ENCODE results near the gene FGD6.
"Not testable (repeated sequence)": the region's sequence is repeated elsewhere in the genome, so short reads cannot be mapped to it uniquely, and the experiment has no call there.

Gene FGD6

GRCh38 chr12:95173392-95174251, 43.6 kb downstream of the FGD6 start:
- DNase-seq, result peak; percentile 16

GRCh38 chr12:95169368-95169767, 47.9 kb downstream of the FGD6 start:
- DNase-seq, result no peak

- no peak for DNase-seq
Observed at GRCh38 chr12:95168746-95169145, 48.5 kb downstream of the FGD6 start.

GRCh38 chr12:95164656-95165055, 52.6 kb downstream of the FGD6 start:
- DNase-seq, result no peak

DNA sequence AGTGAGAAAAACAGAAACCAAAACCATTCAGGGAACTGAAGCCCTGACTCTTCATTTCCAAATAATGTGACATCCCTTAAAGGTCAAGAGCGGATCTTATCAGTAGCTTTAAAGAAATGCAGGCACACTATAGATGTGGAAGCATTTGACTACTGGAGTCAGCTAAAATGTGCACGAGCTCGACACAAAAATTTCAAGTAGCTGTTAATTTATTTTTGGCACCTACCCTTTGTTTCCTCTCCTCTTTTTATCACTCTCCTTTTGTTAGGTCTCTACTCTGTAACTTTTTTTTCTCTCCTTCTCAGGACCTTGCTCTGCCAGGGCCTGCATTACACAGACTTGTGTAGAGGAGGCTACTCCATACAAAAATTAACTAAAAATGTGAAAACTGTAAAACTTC, 58.3 kb downstream of the FGD6 start:
- no peak for DNase-seq

DNA sequence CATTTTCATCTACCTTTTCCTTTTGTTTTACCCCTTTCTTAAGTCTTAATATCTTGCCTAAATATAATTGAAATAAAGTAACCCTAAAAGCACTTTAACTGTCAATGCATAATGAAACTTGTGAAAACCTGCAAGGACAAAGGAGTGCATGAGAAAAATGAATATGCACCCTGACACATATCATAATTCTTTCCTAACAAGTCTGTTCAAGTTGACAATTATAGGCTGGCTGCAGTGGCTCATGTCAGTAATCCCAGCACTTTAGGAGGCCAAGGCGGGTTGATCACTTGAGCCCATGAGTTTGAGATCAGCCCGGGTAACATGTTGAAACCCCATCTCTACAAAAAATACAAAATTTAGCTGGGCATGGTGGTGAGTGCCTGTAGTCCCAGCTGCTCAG, 65.4 kb downstream of the FGD6 start:
- no peak for DNase-seq

DNA sequence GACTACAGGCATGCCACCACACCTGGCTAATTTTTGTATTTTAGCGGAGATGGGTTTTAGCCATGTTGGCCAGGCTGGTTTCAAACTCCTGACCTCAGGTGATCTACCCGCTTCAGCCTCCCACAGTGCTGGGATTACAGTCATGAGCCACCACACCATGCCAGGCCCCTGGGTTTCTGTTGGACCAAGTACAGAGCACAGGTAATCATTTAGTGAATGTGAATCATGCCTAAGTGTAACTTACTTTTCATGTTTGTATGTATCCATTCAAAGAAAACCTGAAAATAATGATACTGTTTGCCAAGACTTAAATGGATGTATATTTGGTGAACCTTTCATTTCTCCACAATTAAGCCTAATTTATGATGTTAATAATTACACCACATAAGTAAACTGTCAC, 65.9 kb downstream of the FGD6 start:
- DNase-seq, result no peak

DNA sequence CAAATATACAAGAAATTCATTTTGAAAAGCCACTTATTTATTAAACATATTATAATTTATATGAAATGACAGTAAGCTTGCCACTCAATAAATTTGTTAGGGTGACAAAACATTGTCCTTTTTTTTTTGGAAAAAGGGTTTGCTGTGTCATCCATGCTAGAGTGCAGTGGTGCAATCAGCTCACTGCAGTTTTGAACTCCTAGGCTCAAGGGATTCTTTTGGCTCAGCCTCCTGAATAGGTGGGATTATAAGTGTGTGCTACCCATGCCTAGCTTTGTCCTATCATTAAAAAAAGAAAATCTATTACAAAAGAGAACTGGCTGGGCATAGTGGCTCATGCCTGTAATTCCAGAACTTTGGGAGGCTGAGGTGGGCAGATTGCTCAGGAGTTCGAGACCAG, 66.8 kb downstream of the FGD6 start:
- no peak for DNase-seq

GRCh38 chr12:95147866-95148265, 69.4 kb downstream of the FGD6 start:
- DNase-seq, result no peak

DNA sequence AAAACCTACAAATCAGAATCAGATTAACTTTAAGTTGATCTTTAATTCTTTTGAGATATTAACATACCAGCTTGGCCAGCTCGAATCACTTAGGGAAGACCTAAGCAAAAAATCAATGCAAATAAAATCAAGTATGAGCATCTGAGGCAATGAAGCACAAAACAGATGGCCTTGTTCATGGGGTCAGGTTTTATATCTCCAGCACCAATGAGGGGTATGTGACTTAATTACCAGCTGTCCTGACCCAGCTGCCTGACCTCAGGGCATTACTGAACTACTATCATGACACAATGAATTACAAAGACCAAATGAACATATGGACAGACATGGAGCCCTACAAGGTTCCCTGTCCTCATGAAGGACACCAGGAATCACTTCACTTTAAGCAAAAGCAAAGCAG, 70.5 kb downstream of the FGD6 start:
- DNase-seq, result peak; percentile 78

DNA sequence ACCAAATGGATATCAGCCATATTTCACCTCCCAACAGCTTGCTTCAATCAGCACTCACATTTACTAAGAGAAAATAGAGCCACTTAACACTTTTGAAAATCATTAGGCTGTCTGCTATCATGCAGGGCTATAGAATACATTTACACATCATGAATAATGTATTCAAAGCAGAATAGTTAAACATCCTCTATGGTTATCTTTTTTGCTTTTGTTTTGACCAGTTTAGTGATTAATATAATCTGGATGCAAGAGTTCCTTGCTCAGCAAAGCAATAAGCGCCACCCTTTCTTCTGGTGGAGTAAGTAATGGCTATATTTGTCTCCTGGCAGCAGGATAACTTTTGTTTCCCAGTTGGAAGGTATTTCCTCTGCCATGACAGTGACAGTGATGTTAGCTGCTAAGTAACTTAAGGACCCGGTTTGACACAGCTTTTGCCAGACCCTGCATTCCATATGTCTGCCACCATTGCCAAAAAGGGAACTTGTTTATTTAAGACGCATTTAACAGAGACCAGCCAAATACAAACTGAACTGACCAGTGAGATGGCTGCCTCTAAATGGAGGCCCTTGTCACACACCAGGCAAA, 73.6 kb downstream of the FGD6 start:
- no peak for DNase-seq

DNA sequence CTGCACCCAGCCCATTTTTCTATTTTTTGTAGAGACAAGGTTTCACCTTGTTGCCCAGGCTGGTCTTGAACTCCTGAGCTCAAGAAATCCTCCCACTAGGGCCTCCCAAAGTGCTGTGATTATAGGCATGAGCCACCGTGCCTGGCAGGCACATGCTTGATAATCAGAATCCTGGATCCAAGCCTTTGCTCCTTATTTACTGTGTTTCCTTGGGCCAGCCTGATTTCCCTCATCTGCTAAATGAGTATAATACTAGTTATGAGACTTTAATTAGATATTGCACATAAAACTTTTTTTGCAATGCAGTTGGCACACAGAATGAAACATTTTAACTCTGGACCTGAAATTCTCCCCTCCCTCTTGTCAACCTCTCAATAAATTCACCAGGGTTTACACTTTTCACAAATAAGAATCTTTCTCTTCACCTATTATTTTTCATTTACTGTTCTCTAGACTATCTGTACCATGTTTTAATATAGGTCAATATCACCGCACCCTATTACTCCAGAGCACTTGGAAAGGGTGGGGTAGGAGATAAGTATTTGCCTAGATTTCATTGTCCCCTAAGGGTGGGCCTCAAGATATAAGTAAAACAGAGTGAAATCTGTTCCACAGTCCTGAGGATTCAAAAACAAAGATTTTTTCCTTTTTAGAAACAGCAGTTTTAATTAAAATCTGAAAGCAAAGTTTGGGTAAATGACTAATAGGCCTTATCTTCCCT, 74.7 kb downstream of the FGD6 start:
- DNase-seq, result no peak

DNA sequence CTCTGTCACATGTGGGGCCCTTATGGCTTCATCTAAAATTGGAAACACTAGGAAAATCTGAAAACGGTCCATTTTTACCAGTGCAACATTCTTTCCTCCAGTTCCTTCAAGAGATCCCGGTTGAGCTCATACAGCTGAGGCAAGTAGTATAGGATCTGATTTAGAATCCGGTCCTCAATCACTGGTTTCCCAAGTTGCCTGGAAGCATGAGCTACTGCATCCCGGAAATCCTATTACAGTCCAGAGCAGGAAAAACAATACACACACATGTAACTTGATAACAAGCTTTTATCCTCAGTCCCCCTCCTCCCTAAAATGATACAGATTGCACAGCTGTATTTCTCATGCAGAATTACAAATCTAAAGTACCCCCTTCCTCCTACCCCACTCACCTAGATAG, 76.0 kb downstream of the FGD6 start:
- no peak for DNase-seq

GRCh38 chr12:95138031-95138430, 79.2 kb downstream of the FGD6 start:
- DNase-seq, result not testable (repeated sequence)

DNA sequence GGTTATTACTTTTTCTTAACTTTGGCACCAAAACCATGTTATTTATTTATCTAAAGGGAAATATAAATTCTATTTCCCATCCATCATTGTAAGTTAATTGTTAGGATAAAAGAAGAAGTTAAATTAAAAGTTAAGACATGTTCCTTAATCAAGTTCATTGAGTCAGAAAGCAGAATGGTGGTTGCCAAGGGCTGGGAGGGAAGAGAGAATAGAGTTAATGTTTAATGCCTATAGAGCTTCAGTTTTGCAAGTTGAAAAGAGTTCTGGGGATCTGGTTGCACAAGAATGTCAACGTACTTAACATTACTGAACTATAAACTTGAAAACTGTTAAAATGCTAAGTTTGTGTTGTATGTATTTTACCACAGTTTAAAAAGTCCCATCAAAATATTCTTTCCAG, 80.7 kb downstream of the FGD6 start:
- DNase-seq, result no peak

GRCh38 chr12:95134085-95134484, 83.2 kb downstream of the FGD6 start:
- no peak for DNase-seq

GRCh38 chr12:95131589-95132340, 85.5 kb downstream of the FGD6 start:
- no peak for DNase-seq

- no peak for DNase-seq
Observed at GRCh38 chr12:95130096-95130495, 87.2 kb downstream of the FGD6 start.

DNA sequence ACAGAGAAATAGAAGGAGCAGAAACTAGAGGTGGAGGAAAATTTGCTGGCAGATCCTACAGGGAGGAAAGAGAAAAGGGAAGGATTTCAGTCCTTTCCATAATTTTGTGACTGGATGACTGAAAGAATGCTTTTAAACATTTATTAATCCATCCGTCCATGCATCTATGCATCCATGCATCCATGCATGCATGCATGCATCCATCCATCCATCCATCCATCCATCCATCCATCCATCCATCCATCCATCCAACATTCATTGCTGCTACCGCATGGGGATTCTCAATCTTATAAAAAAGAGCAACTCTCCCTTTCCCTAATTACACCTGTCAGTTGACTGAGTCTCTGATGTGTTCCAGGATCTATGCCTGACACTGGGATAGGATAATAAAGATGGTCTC, 88.2 kb downstream of the FGD6 start:
- no peak for DNase-seq

DNA sequence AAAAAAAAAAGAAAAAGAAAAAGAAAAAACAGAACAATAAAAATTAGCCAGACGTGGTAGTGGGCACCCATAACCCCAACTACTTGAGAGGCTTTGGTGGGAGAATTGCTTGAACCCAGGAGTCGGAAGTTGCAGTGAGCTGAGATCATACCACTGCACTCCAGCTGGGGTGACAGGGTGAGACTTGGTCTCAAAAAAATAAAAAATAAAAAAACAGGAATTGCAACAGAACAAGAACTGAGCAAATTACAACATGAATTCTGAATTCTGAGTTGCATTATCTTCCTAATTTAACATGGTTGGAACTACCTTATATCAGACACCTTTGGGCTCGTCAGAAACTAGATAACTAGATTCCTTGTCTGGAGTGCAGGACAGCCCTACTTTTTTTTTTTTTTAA, 90.5 kb downstream of the FGD6 start:
- no peak for DNase-seq

GRCh38 chr12:95126076-95126475, 91.2 kb downstream of the FGD6 start:
- no peak for DNase-seq

- DNase-seq, result no peak
Observed at GRCh38 chr12:95124106-95124505, 93.2 kb downstream of the FGD6 start.

DNA sequence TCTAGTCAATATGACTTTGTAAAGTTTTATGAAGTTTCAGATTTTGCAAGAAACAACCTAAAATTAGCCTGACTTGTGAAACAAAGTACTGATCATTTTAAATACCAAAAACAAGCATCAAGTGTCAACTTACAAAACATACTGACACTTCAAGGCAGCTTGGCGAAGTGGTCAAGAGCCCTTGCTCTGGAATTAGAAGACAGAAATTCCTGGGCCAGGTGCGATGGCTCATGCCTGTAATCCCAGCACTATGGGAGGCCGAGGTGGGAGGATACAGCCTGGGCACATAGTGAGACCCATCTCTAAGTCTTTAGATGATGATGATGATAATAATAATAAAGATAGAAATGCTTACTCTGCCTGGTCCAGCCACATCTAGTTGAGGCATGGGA, 98.5 kb downstream of the FGD6 start:
- DNase-seq, result no peak
